Heart right ventricle (tissue), 16 donors: Measurements from ENCODE around the gene CNDP1. TPM values are rescaled to one million over a fixed set of nuclear protein-coding genes. Genes with fewer than 3 reads are reported as not detected.

Source experiments
- ATAC-seq, 8 donors: fragments of 200-7000 bp; cut with Tn5 transposase; one replicate each; pipeline ENCODE4 v1.9.1; 2020; ENCODE audit warnings: mild to moderate bottlenecking in 8 of 8, moderate library complexity in 8 of 8, moderate number of reproducible peaks in 1 of 8
- DNase-seq, 2 donors: peaks; one replicate each; pipeline ENCODE4 v3.0.0-alpha.2; 2020
- H3K27ac ChIP-seq, 10 donors: fragments of 200-600 bp; sonication (generic) in 2 of 10; one replicate each; pipeline versions ENCODE4 v1.5.0 to v1.8.0; 2020 to 2022; ENCODE audit warnings: mild to moderate bottlenecking in 3 of 10
- H3K27me3 ChIP-seq, 7 donors: fragments of 200-600 bp; one replicate each; pipeline ENCODE4 v1.8.0; 2021 to 2022; ENCODE audit warnings: mild to moderate bottlenecking in 2 of 7
- H3K36me3 ChIP-seq, 9 donors: fragments of 200-600 bp; sonication (generic) in 1 of 9; one replicate each; pipeline versions ENCODE4 v1.5.0 to v1.8.0; 2020 to 2022; ENCODE audit warnings: mild to moderate bottlenecking in 2 of 9
- H3K4me1 ChIP-seq, 9 donors: fragments of 200-600 bp; sonication (generic) in 1 of 9; one replicate each; pipeline versions ENCODE4 v1.5.0 to v1.8.0; 2020 to 2022; ENCODE audit warnings: mild to moderate bottlenecking in 4 of 9
- H3K4me3 ChIP-seq, 10 donors: fragments of 200-600 bp; sonication (generic) in 2 of 10; one replicate each; pipeline versions ENCODE4 v1.5.0 to v1.8.0; 2020 to 2022; ENCODE audit warnings: mild to moderate bottlenecking in 7 of 10, moderate library complexity in 2 of 10
- H3K9me3 ChIP-seq, 11 donors: fragments of 200-600 bp in 10 of 11; sonication (generic) in 2 of 11; one replicate each; pipeline versions ENCODE4 v1.5.0 to v1.8.0; 2013 to 2022; ENCODE audit warnings: mild to moderate bottlenecking in 2 of 11, control low read depth in 1 of 11, moderate library complexity in 1 of 11
- WGBS, 2 donors: extraction: QIAGEN DNeasy Blood & Tissue Kit; methylation state at CpG; one replicate each; pipeline ENCODE4 v1.1.7; 2013; ENCODE audit warnings: inconsistent platforms in 1 of 2; 5-methylcytosine and 5-hydroxymethylcytosine counted together
- intact Hi-C, 10 donors: fragments of 100-400 bp; cut with DNase I; formaldehyde crosslinking; loops; one replicate each; pipeline versions ENCODE4 v1.11.1 to v1.14.2; 2022
- polyA plus RNA-seq, 2 donors: library from polyadenylated mRNA; stranded (reverse); fragments of 200-250 nt; gene quantifications; one replicate each; pipeline ENCODE4 v1.2.3, GENCODE V29; 2013
- total RNA-seq, 10 donors: library from RNA; stranded (reverse); fragmentation: NEBNext Ultra II Directional in 3 of 10; extraction: Animal tissue kit (Norgen Biotek cat#: 25700) in 3 of 10; gene quantifications; one replicate each; pipeline versions ENCODE4 v1.2.1 to v1.2.4, GENCODE V29; 2021 to 2023
- TF ChIP-seq, protein P1 (sequence below), 9 donors: fragments of 200-600 bp; sonication (generic) in 2 of 9; IDR thresholded peaks; one replicate each; pipeline versions ENCODE4 v1.5.0 to v1.8.0; 2021 to 2022; ENCODE audit warnings: antibody characterized with exemption in 9 of 9, mild to moderate bottlenecking in 5 of 9, moderate library complexity in 1 of 9
- donor health status: Arrhythmogenic right ventricular cardiomyopathy.
- donor health status: ischemic (EF 13 %, LVEDD 7.1; RV severe dilation, severe dysfunction).
- donor health status: healthy with polysubstance abuse.
- donor health status: DM: no; HTN: yes; CAD: no.
- donor health status: DM: no; HTN: no; CAD: no.
- donor health status: ischemic (EF 25% LVEDD 6.9; RV normal size, moderate dysfunction).
- donor health status: ischemic (EF 25% LVEDD 5.7; RV mildly dilated, moderate dysfunction).
- donor health status: healthy.
- donor health status: DM: yes; HTN: yes; CAD: no.
- donor health status: Ischemic cardiomyopathy.
- donor health status: ischemic (EF 35%, LVEDD 5.7; RV mildly dilated, moderate dysfunction).
- donor health status: nonischemic (EF 11% LVEDD 7.7; RV severe dilation, severe dysfunction).
- donor health status: DM: yes; HTN: yes; CAD: no.
- donor health status: PGD.
- donor health status: ischemic (EF 29% LVEDD 5.4; RV normal size, mild dysfunction).
- donor health status: nonischemic (EF 23%, LVEDD 6.1; RV moderate dilation, normal function).

CNDP1 gene
- total and polyA plus RNA-seq, 12 donors = 0.11 to 0.12 TPM; not detected in 10

DNA sequence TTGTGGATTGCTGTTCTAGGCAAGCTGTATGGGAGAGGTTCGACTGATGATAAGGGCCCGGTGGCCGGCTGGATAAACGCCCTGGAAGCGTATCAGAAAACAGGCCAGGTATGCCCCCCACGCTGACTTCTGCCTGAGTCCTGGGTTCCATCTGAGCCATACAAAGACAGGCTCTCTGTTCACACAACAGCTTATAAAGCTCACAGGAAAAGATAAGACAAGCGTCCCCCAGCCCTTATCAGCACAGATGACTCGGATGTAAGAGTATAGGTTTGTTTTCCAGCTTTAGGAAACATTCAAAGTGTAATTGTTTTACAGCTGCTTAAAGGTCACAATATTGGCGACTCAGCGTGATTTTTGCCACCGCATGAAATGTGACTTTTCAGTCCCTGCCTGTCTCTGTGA, 25.5 kb upstream of the CNDP1 start:
- ATAC-seq (no peak), DNase-seq (no peak)
- Histone ChIP-seq H3K27ac (no peak overlapping the region), H3K4me1 (peaks cover 0 to 20% (median 5%) of the 10 kb centered on the region in 9 donors), H3K9me3 (no peaks in the 10 kb centered on the region), H3K27me3 (no peaks in the 10 kb centered on the region), H3K36me3 (peaks cover 3 to 100% (median 46%) of the 10 kb centered on the region in 9 donors), H3K4me3 (no peak overlapping the region)
- 56 to 69% methylated on average over 11 of the region's 11 CpGs for WGBS, 2 donors
- intact Hi-C loops = loop anchor here in 1 of 10 donors (5.0 kb wide), 1 partner anchor 563 kb away; no protein-coding TSS in a partner anchor
- TF ChIP-seq, protein P1, sequence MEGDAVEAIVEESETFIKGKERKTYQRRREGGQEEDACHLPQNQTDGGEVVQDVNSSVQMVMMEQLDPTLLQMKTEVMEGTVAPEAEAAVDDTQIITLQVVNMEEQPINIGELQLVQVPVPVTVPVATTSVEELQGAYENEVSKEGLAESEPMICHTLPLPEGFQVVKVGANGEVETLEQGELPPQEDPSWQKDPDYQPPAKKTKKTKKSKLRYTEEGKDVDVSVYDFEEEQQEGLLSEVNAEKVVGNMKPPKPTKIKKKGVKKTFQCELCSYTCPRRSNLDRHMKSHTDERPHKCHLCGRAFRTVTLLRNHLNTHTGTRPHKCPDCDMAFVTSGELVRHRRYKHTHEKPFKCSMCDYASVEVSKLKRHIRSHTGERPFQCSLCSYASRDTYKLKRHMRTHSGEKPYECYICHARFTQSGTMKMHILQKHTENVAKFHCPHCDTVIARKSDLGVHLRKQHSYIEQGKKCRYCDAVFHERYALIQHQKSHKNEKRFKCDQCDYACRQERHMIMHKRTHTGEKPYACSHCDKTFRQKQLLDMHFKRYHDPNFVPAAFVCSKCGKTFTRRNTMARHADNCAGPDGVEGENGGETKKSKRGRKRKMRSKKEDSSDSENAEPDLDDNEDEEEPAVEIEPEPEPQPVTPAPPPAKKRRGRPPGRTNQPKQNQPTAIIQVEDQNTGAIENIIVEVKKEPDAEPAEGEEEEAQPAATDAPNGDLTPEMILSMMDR (IDR thresholded peaks at IDR 0.05) = no peak

DNA sequence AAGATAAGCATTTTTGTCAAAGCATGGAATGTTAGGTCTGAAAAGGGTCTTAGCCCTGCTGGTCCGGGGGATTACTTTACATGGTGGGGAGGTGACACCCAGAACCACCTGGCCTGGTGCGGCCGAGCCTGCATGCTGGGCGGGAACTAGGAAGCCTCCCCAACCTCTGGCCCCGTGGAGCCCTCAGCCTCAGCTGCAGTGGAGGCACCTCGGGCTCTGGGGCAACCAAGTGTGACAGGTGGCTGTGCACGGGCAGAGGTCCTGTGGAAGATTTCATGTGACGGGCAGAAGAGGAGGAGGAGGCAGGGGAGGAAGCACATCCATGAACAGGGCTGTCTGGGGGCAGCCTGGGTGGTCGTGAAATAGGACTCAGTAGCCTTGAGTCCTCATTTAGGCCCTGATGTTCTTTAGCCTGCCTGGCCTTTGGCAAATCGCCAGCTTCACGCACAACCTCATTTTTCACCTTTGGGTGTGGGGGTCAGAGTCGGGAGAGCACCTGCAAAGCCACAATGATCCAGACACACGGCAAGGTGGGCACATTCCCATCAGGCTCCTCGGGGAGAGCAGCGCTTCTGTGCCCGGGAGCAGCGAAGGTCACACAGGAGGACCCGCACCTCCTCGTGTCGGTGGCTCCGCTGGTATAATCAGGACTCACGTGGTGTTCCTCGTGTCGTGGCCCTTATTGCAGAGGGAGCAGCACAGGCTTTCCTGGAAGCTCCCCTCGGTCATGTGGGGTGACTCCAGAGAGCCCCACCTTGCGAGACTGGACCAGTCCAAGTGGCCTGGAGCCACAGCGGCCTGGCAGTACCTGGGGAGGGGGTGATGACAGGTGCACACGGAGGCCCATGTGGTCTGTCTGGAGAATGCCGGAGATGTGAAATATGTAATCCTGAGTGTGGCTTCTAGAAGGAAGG, 24.2 kb upstream of the CNDP1 start:
- intact Hi-C loops = loop anchor here in 1 of 10 donors (5.0 kb wide), 1 partner anchor 562 kb away; no protein-coding TSS in a partner anchor
- no peak overlapping the region for H3K27ac ChIP-seq
- TF ChIP-seq, protein P1 (IDR thresholded peaks at IDR 0.05) = no peak
- H3K9me3 ChIP-seq = no peaks in the 10 kb centered on the region
- ATAC-seq (peak in 1 of 8 donors; percentile 13), DNase-seq (no peak)
- 83 to 89% methylated on average over 29 of the region's 29 CpGs for whole genome bisulfite sequencing, 2 donors
- H3K36me3 ChIP-seq = peaks cover 3 to 100% (median 46%) of the 10 kb centered on the region in 9 donors
- H3K4me3 ChIP-seq = no peak overlapping the region
- peaks cover 0 to 20% (median 5%) of the 10 kb centered on the region in 9 donors for H3K4me1 ChIP-seq
- H3K27me3 ChIP-seq = no peaks in the 10 kb centered on the region

DNA sequence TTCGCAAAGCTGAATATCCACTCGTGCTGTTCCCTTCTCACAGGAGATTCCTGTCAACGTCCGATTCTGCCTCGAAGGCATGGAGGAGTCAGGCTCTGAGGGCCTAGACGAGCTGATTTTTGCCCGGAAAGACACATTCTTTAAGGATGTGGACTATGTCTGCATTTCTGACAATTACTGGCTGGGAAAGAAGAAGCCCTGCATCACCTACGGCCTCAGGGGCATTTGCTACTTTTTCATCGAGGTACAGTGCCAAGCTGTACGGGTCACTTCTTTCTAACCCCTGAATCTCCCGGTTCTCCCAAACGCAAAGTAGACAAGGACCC, 23.6 kb upstream of the CNDP1 start:
- 87% methylated on average over 12 of the region's 12 CpGs for WGBS, 2 donors
- H3K27ac ChIP-seq = no peak overlapping the region
- H3K9me3 ChIP-seq = no peaks in the 10 kb centered on the region
- no peak for ATAC-seq
- no peaks in the 10 kb centered on the region for H3K27me3 ChIP-seq
- intact Hi-C loops = no loop called here
- no peak for DNase-seq
- H3K4me1 ChIP-seq = peaks cover 0 to 20% (median 5%) of the 10 kb centered on the region in 9 donors
- TF ChIP-seq, protein P1 (IDR thresholded peaks at IDR 0.05) = no peak
- peaks cover 3 to 100% (median 46%) of the 10 kb centered on the region in 9 donors for H3K36me3 ChIP-seq
- no peak overlapping the region for H3K4me3 ChIP-seq

DNA sequence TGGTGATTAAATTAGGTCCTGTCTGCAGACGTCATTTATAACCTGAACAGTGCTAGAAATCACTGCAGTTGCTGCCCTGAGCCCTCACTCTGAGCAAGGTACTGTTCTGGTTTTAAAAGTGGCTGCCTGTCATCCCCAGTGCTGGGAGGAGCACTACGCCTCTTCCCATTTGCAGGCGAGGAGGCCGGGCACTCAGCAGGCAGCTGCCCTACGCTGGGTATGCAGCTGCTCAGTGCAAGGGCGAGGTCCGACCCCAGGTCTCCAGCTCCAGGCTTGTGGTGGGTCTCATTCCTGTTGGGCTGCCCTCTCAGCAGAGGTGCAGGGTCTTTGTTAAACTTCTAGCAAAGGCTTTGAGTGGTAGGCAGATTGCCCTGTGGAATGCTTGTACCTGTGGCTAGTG, 22.5 kb upstream of the CNDP1 start:
- Histone ChIP-seq H3K27ac (no peak overlapping the region), H3K36me3 (peaks cover 0 to 100% (median 48%) of the 10 kb centered on the region in 9 donors), H3K4me1 (peaks cover 0 to 14% (median 0%) of the 10 kb centered on the region in 9 donors), H3K27me3 (no peaks in the 10 kb centered on the region), H3K4me3 (no peak overlapping the region), H3K9me3 (no peaks in the 10 kb centered on the region)
- ATAC-seq = no peak
- intact Hi-C loops = no loop called here
- no peak for DNase-seq
- TF ChIP-seq, protein P1 (IDR thresholded peaks at IDR 0.05) = no peak
- WGBS, 2 donors = 91 to 92% methylated on average over 7 of the region's 7 CpGs
